ENCODE measurements around the gene DHRSX.
"Not testable (repeated sequence)": the region's sequence is repeated elsewhere in the genome, so short reads cannot be mapped to it uniquely, and the experiment has no call there.

Gene DHRSX

DNA sequence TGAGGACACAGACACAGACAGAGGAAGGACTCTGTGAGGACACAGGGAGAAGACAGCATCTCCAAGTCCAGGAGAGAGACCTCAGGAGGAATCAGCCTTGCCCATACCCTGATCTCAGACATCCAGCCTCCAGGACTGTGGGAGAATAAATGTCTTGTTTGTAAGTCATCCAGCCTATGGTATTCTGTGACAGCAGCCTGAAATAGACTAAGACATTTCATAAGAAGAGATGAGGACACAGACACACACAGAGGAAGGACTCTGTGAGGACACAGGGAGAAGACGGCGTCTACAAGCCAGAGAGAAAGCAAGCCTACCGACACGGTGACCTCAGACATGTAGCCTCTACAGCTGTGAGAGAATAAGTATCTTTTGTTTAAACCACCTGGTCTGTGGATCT, 112.1 kb downstream of the DHRSX start:
- no peak for DNase-seq

DNA sequence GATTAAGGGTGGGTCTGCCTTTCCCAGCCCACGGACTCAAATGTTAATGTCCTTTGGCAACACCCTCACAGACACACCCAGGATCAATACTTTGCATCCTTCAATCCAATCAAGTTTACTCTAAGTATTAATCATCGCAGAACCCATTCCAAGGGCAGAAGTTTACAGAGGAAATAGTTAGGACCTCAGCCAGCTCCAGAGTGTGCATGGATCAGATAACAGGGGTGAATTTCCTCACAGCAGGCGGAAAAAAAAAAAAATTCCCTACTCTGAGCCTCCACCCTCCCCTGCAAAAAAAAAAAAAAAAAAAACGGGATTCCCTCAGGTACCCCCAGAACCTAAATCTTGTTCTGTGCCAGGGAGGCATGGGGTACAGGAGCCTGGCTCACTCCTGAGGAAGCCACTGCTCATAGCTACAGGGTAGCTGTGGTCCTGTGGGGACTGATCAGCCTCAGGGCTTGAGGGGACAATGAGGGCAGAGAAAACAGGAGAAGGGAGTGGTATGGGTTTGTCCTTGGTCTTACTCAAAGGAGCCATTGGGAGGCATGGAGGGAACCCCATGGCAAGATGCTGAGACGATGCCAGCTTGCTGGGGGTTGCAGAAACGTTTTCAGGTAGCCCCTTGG, 113.0 kb downstream of the DHRSX start:
- DNase-seq = no peak

DNA sequence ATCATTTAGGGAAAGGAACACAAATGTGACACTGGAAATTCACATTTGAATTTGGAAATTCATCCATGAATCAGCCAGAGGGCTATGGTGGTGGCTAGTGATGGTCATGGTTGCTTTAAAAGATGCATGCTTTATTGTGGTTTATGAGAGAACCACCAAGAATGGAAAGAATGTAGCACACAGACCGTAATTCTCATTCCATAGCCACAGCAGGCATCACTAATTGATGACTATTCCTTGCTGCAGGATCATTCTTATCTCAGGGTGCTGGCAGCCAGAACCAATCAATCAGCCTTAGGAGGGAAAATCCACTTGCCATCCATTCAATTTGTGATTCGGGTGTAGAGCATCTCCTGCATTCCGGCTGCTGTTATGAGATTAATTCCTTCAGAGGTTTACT, 115.6 kb downstream of the DHRSX start:
- no peak for DNase-seq

DNA sequence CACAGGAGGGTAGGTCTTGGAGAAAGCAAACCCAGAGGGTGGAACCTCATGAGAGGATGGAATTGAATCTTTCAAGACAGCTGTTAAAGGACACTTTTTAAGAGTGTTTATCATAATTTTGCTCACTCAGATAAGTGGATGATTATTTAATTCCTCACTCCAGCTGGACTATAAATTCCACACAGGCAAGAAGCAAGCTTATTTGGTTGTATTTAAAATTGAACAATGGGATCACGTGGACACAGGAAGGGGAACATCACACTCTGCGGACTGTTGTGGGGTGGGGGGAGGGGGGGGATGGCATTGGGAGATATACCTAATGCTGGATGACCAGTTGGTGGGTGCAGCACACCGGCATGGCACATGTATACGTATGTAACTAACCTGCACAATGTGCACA, 116.3 kb downstream of the DHRSX start:
- DNase-seq = no peak

DNA sequence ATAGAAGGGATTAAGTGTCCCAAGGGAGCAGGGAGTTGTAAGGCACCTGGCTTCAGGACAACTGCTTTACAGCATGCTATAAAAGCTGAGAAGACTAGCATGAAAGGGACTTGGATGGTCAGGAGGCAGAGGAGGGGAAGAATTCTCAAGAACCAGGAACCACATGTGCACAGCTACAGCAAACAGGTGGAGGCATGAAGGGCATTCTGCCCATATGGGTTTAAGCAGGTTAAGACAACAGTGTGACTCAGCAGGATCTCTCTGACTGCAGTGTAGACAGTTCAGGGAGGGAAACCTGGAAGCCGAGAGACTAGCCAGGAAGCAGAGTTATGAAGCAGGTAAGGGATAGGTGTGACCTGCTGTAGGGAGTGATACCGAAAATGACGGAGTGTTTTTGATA, 117.0 kb downstream of the DHRSX start:
- no peak for DNase-seq

DNA sequence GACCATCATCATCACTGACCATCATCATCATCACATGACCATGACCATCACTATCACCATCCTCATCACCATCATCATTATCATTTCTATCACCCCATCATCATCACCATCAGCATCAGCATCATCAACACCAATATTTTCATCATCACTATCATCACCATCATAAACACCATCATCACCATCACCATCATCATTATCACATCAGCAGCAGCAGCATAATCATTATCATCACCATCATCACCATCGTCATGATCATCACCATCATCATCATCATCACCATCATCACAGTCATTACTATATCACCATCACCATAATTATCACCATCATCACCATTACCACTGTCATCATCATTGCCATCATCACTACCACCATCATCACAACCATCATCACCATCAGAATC, 117.6 kb downstream of the DHRSX start:
- no peak for DNase-seq

DNA sequence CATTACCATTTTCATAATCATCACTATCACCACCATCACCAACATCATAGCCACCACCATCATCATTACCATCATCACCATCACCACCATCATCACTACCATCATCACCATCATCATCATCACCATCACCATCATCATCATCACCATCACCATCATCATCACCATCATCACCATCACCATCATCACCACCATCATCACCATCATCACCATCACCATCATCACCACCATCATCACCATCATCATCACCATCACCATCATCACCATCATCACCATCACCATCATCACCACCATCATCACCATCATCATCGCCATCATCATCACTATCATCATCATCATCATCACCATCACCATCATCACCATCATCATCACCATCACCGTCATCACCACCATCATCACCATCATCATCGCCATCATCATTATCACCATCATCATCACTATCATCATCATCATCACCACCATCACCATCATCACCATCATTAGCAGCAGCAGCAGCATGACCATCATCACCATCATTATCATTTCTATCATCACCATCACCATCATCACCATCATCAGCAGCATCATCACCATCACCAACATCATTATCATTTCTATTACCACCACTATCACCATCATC, 118.2 kb downstream of the DHRSX start:
- not testable (repeated sequence) for DNase-seq

DNA sequence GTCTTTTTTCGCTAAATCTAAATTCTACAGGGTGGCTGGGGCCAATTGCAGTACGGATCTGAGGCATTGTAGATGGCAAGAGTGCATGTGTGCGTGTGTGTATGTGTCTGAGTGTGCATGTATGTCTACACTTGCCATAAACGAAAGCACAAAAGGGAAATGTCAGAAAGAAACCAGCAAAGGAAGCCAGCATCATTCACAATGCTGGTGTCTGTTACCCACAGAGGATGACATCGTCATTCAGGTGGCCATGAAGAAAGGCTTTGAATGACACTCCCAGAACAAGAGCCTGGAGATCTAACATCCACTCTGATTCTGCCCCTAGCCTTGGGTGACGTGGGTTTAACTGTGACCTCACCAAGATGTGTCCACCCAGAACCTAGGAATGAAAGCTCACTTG, 124.6 kb downstream of the DHRSX start:
- DNase-seq = no peak

DNA sequence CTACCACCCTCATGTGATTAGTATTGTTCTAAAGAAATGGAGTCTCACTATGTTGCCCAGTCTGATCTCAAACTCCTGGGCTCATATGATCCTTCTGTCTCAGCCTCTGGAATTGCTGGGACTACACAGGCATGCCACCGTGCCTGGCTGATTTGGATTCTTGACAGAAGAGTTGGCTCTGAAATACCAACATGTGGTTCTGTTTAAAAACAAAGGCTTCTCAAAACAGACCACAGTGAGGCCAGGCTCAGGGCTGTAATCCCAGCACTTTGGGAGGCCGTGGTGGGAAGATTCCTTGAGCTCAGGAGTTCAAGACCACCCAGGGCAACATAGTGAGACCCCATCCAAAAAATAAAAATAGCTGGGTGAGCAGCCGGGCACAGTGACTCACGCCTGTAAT, 126.7 kb downstream of the DHRSX start:
- DNase-seq = no peak

DNA sequence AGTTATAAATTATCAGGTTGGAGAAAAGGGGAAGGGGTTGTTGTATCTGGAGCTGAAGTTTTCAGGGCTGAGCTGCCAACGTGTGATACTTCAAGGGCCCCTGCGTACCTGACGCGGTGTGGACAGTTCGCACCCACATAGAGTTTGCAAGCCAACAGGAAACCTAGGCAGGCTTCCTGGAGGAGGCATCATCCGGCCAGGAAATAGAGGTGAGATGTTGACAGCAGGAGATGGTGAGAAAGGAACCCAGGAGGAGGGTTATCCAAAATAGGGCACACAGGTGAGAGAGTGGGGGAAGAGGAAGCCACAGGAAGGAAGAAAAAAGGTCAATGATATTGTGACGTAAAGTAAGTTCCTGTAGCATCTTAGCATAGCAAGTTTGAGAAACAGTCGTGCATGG, 127.2 kb downstream of the DHRSX start:
- no peak for DNase-seq

DNA sequence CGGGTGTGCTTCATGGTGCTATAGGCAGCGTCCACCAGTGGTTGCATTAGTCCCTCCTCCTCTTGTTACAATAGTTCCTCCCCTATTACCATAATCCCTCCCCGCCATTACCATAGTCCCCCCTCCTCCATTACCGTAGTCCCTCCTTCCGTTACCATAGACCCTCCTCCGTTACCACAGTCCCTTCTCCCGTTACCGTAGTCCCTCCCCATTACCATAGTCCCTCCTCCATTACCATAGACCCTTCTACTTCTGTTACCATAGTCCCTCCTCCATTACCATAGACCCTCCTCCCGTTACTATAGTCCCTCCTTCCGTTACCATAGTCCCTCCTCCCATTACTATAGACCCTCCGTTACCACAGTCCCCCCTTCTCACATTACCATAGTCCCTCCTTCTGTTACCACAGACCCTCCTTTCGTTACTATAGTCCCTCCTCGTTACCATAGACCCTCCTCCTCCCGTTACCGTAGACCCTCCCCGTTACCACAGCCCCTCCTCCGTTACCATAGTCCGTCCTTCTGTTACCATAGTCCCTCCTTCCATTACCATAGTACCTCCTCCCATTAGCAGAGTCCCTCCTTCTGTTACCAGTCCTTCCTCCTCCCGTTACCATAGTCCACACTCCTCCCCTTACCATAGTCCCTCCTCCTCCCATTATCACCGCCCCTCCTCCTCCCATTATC, 129.6 kb downstream of the DHRSX start:
- DNase-seq = no peak

DNA sequence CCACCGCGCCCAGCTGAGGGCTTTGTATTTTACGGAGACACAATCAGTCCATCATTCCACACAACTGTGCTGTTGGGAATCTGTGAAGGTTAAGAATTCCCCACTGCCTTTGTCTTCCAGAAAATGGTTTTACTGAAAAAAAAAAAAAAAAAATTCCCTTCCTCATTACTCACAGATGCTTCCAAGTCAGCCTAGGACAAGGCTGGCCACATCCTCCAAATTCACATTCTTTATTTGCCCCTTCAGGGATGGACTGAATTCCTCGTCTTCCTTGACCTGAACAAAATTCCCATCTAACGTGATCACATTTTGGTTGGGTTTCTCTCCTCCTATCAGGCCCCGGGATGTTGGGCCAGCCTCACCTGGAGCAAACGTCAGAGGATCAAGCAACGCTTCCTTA, 130.3 kb downstream of the DHRSX start:
- no peak for DNase-seq

DNA sequence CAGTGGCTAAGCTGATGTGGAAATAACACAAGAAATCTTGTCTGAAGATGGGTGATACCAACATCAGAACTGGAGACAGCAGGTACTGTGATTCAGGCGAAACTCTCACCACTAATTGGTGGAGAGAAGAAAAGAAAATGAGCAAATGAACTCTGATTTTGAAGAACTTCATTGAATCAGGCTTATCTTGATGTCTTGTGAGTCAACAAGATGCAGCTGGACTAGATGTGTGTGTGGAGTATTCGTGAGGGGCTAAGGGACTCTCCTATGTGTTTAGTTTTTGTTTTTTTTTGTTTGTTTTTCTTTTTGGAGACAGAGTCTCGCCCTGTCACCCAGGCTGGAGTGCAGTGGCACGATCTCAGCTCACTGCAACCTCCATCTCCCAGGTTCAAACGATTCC, 131.6 kb downstream of the DHRSX start:
- DNase-seq = no peak

DNA sequence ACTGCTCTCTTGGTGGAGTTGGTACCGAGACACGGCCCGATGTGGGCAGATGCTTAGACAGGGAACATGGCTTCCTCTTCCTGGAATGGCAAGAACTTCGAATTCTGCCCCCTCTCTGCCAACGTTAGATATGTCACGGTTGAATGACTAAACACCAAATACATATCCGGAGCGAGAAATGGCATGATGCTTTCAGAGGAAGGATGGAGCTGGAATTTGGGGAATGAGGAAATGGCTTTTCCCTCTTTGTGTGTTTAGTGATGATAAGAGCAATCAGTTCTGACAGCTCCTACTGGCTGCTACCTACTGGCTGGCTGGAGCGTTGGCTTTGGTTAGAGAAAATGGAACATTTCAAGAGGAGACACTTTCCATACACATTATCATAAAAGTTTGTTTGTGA, 140.0 kb downstream of the DHRSX start:
- no peak for DNase-seq

DNA sequence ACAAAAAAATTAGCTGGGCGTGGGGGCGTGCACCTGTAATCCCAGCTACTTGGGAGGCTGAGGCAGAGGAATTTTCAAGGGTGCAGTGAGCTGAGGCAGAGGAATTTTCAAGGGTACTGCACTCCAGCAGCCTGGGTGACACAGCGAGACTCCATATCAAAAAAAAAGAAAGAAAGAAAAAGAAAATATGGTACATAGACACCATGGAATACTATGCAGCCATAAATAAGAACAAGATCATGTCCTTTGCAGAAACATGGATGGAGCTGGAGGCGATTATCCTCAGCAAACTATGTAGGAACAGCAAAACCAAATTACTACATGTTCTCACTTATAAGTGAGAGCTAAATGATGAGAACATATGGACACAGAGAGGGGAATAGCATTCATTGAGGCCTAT, 141.3 kb downstream of the DHRSX start:
- not testable (repeated sequence) for DNase-seq

DNA sequence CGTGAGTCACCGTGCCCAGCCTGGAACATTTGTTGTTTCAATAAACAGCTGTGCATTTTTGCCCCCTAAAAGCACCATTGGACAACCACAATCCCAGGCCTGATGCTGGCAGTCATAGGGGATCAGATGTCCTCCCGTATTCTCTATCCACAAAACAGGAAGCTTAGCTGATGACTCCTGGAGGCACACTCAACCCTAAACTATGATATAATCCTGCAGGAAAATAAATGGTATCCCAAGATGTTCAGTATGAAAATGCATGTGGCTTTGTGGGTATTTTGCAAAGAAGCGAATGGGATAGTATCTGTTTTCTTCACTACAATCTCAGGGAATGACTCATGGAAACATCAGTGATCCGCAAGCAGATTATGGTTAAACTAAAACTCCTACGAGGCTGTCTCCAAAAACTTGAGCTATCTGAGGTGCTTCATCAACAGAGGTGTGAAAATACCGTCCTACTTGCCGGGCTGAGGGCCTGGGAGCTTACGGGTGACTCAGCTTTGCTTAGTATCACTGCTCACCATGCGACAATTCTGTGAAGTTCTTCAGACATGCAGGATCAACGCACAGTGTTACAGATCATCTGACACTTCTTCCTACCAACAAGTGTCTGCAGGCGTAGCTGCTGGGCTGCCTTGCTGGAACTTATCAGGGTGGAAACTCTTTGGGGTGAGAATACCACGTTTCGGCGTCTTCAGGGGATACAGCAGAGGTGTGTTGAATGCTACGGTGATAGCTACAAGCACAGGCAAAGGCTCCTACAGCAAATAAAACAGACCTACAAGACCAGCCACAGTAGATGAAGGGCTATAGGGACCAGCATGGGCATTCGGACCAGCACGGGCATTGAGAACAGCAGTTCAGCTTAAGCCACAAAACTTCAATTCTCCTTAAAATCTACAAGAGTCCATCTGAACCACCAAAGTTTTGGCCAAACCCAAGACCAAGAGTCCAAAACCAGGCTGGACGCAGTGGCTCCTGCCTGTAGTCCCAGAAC, 148.5 kb downstream of the DHRSX start:
- DNase-seq = no peak

DNA sequence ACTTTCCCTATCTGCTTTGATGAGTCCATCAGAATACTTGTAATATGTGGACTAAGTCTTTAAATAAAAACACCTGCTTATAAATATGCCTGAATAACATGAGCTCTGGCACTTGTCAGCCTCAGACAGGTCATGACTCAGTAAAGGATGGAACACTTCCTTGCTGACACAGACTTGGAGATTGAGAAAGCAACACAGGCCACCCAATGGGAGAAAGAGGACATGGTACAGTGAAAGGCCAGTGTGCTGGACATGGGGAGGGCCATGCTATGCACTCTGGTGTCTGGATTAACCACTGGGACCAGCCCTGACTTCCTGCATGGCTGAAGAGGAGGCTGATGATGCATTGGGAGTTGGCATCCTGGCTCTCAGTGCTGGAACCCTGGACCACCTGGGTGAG, 149.5 kb downstream of the DHRSX start:
- no peak for DNase-seq

DNA sequence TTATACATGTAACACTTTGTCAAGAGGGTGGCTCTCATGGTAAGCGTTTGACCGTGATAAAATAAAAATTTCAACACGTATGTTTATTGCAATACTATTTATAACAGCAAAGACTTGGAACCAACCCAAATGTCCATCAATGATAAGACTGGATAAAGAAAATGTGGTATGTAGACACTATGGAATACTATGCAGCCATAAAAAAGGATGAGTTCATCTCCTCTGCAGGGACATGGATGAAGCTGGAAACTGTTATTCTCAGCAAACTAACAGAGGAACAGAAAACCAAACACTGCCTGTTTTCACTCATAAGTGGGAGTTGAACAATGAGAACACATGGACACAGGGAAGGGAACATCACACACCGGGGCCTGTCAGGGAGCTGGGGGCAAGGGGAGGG, 150.1 kb downstream of the DHRSX start:
- DNase-seq = not testable (repeated sequence)

DNA sequence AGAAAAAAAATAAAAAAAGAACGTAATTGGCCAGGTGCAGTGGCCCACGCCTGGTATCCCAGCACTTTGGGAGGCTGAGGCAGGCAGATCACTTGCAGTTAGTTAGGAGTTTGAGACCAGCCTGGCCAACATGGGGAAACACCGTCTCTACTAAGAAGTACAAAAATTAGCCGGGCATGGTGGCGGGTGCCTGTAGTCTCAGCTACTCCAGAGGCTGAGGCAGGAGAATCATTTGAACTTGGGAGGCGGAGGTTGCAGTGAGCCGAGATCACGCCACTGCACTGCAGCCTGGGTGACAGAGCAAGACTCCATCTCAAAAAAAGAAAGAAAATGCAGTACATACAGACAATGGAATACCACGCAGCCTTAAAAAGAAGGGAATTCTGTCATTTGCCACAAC, 150.7 kb downstream of the DHRSX start:
- DNase-seq = not testable (repeated sequence)

DNA sequence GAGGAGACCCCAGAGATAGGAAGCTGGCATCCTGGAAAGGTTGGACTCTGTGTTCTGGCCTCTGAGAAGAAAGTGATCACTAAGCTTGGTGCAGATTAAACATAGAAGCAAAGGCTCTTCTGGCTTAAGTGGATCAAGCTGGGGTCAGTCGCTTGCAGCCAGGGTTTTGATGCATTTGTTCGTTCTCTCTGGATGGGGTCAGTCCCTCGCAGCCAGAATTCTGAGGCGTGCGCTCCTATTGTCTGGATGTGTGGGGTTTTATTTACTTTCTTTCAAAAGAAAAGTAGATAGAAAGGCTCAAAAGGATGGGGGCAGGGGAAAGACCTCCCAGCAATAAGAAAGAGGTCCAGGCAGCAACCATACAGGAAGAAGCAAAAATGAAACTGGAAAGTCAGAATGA, 152.6 kb downstream of the DHRSX start:
- DNase-seq = no peak

DNA sequence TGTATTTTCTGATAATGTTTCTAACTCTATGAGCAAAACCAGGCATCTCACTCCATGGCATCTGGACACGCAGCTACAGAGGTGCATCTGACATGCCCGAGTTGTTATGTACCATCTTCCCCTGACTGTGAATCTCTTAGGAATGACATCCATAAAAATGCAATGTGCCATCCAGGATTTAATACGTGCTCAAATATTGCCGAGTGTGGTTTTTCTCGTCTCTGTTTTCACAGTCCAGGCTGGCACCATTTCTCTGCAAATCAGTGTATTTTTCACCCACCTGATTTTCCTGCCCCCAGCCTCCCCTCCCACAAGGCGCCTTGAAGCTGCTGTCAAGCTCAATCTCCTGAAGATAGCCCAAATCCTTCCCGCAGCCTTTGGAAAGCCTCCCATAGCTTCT, 154.6 kb downstream of the DHRSX start:
- DNase-seq = no peak

DNA sequence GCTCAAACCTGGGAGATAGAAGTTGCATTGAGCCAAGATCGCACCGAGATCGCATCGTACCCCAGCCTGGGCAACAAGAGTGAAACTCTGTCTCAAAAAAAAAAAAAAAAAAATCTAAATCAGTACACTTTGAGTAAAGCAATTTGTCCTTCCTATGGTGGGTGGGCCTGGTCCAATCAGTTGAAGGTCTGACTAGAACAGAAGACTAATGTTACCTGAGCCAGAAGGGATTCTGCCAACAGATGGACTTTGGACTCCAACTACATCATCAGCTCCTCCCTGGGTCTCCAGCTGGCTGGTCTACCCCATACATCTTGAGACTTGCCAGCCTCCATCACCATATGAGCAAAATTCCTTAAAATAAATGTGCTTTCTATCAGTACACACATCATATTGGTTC, 155.2 kb downstream of the DHRSX start:
- DNase-seq = no peak

DNA sequence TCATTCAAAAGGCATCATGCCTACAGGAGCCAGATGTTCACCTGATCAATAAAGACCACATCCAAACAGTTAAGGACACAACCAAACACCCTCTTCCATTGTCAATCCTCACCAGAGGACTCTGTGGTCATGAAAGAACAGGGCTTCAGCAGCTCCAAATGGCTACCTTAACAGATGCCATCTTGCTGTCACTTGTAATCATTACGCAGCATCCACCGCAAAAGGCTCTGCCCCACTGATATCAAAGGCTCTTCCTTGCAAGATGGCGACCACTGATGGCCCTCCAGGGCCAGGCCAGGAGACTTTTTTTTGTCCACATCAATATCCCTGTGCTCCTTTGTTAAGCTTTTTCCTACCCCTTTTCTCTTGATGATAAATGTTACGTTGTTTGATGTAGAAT, 157.4 kb downstream of the DHRSX start:
- no peak for DNase-seq
